H1 (cell line): ENCODE measurements around the gene PLEKHH2. TPM values are rescaled to one million over a fixed set of nuclear protein-coding genes. Genes with fewer than 3 reads are reported as not detected.

Experiments
- CTCF ChIA-PET: fragments of 300-600 bp; sonication (Branson Sonifier 250); formaldehyde crosslinking; loops from one replicate; lab custom pipeline; 2021; ENCODE audit not compliant: partially characterized antibody; lab: Charles Lee
- POLR2A ChIA-PET: fragments of 300-600 bp; sonication (Branson Sonifier 250); formaldehyde crosslinking; loops from one replicate; lab custom pipeline; 2021; ENCODE audit warnings: inconsistent platforms; ENCODE audit not compliant: partially characterized antibody; lab: Charles Lee
- DNase-seq, 2 experiments: peaks; one replicate each; pipeline versions ENCODE4 v3.0.0 to v3.0.0-alpha.2; 2010 to 2022; ENCODE audit warnings: low spot score in 2 of 2, low read depth in 1 of 2, mixed read lengths in 1 of 2
- FAIRE-seq: peaks from 2 replicates; lab custom pipeline; 2011; peaks lifted over from hg19 to GRCh38; lab: Jason Lieb, UNC
- H2AFZ ChIP-seq: 2 replicates; pipeline ENCODE4 v1.8.1; 2012; ENCODE audit warnings: low read length, inconsistent platforms
- H2AK5ac ChIP-seq: 2 replicates; pipeline ENCODE4 v1.6.1; 2013; ENCODE audit warnings: low read depth, low read length
- H2BK120ac ChIP-seq: replicated peaks from 2 replicates; pipeline ENCODE3; 2013; ENCODE audit warnings: low read depth, low read length, inconsistent platforms
- H2BK12ac ChIP-seq: 2 replicates; pipeline ENCODE4 v1.6.1; 2013; ENCODE audit warnings: low read depth, low read length
- H2BK15ac ChIP-seq: 2 replicates; pipeline ENCODE4 v1.6.1; 2013; ENCODE audit warnings: low read length
- H2BK20ac ChIP-seq: 2 replicates; pipeline ENCODE4 v1.6.1; 2013; ENCODE audit warnings: low read length
- H2BK5ac ChIP-seq: 2 replicates; pipeline ENCODE4 v1.6.1; 2013; ENCODE audit warnings: low read depth, low read length
- H3K14ac ChIP-seq: 2 replicates; pipeline ENCODE4 v1.6.1; 2013; ENCODE audit warnings: inconsistent platforms; ENCODE audit not compliant: insufficient read length
- H3K18ac ChIP-seq: 2 replicates; pipeline ENCODE4 v1.6.1; 2013; ENCODE audit warnings: low read length; ENCODE audit errors: extremely low read depth
- H3K23ac ChIP-seq: 2 replicates; pipeline ENCODE4 v1.6.1; 2013; ENCODE audit warnings: inconsistent platforms; ENCODE audit not compliant: insufficient read length
- H3K23me2 ChIP-seq: 2 replicates; pipeline ENCODE4 v1.6.1; 2013; ENCODE audit warnings: low read depth, low read length
- H3K27ac ChIP-seq: 2 replicates; pipeline ENCODE4 v1.6.1; 2011; ENCODE audit warnings: low read depth, low read length, inconsistent platforms
- H3K27me3 ChIP-seq, 4 experiments: replicated peaks in 1 of 4; 1 replicate in 1 of 4; 2 replicates in 3 of 4; pipeline versions ENCODE4 v1.6.1 to v1.8.1; 2011 to 2013; ENCODE audit warnings: low read length in 3 of 4, mild to moderate bottlenecking in 3 of 4, inconsistent platforms in 2 of 4, mixed read lengths in 2 of 4, moderate library complexity in 1 of 4; ENCODE audit not compliant: control insufficient read depth in 3 of 4, insufficient read depth in 3 of 4; ENCODE audit errors: extremely low read depth in 1 of 4
- H3K36me3 ChIP-seq, 4 experiments: 2 replicates each; pipeline versions ENCODE4 v1.6.1 to v1.8.1; 2011 to 2013; ENCODE audit warnings: mild to moderate bottlenecking in 4 of 4, low read length in 3 of 4, moderate library complexity in 2 of 4, control low read depth in 1 of 4, inconsistent platforms in 1 of 4; ENCODE audit not compliant: insufficient read depth in 4 of 4, control insufficient read depth in 2 of 4
- H3K4ac ChIP-seq: replicated peaks from 2 replicates; pipeline ENCODE3; 2013; ENCODE audit warnings: low read length, low read depth, mixed read lengths, inconsistent platforms; ENCODE audit not compliant: insufficient read length
- H3K4me1 ChIP-seq, 4 experiments: replicated peaks in 1 of 4; 1 replicate in 1 of 4; 2 replicates in 3 of 4; pipeline versions ENCODE4 v1.6.1 to v1.8.1; 2011 to 2013; ENCODE audit warnings: low read length in 3 of 4, inconsistent platforms in 2 of 4, mixed read lengths in 1 of 4; ENCODE audit not compliant: insufficient read depth in 4 of 4, control insufficient read depth in 3 of 4
- H3K4me2 ChIP-seq, 2 experiments: 2 replicates each; pipeline versions ENCODE4 v1.6.1 to v1.8.1; 2011 to 2013; ENCODE audit warnings: low read depth in 2 of 2, low read length in 2 of 2, control low read depth in 1 of 2, inconsistent platforms in 1 of 2, mild to moderate bottlenecking in 1 of 2; ENCODE audit not compliant: insufficient read depth in 1 of 2
- H3K4me3 ChIP-seq, 4 experiments: fragments of 200-600, 300-600 bp in 1 of 4; sonication (generic), shearing (Covaris generic), sonication (Bioruptor Twin) in 1 of 4; 2 replicates each; pipeline versions ENCODE4 v1.5.1 to v1.8.1; 2011 to 2016; ENCODE audit warnings: low read length in 4 of 4, low read depth in 3 of 4, control low read depth in 2 of 4, inconsistent platforms in 2 of 4, mild to moderate bottlenecking in 2 of 4, mixed read lengths in 1 of 4, moderate library complexity in 1 of 4; ENCODE audit not compliant: insufficient read depth in 2 of 4; ENCODE audit errors: extremely low read depth in 1 of 4
- H3K56ac ChIP-seq: replicated peaks from 2 replicates; pipeline ENCODE3; 2013; ENCODE audit warnings: low read depth, mild to moderate bottlenecking, mixed read lengths, low read length, inconsistent platforms; ENCODE audit not compliant: insufficient read length
- H3K79me1 ChIP-seq: 2 replicates; pipeline ENCODE4 v1.6.1; 2013; ENCODE audit warnings: low read depth, low read length, control low read depth
- H3K79me2 ChIP-seq, 2 experiments: 2 replicates each; pipeline versions ENCODE4 v1.6.1 to v1.8.1; 2012 to 2013; ENCODE audit warnings: low read length in 2 of 2, mild to moderate bottlenecking in 2 of 2, inconsistent platforms in 1 of 2; ENCODE audit not compliant: insufficient read depth in 2 of 2, control insufficient read depth in 1 of 2
- H3K9ac ChIP-seq, 4 experiments: replicated peaks in 1 of 4; 1 replicate in 1 of 4; 2 replicates in 3 of 4; pipeline versions ENCODE4 v1.6.1 to v1.8.1; 2011 to 2013; ENCODE audit warnings: low read depth in 3 of 4, low read length in 3 of 4, control low read depth in 2 of 4, mild to moderate bottlenecking in 2 of 4, moderate library complexity in 2 of 4, inconsistent platforms in 1 of 4; ENCODE audit errors: extremely low read depth in 1 of 4
- H3K9me3 ChIP-seq, 2 experiments: 2 replicates each; pipeline versions ENCODE4 v1.6.1 to v1.8.1; 2012 to 2013; ENCODE audit warnings: mild to moderate bottlenecking in 2 of 2, moderate library complexity in 2 of 2, control low read depth in 1 of 2, inconsistent platforms in 1 of 2, low read depth in 1 of 2, low read length in 1 of 2, mixed read lengths in 1 of 2; ENCODE audit not compliant: insufficient read depth in 2 of 2
- H4K20me1 ChIP-seq, 2 experiments: replicated peaks in 1 of 2; 2 replicates each; pipeline versions ENCODE3 to v1.8.1; 2011 to 2013; ENCODE audit warnings: inconsistent platforms in 2 of 2, low read length in 2 of 2, mild to moderate bottlenecking in 1 of 2; ENCODE audit not compliant: insufficient read depth in 2 of 2, control insufficient read depth in 1 of 2
- H4K5ac ChIP-seq: 2 replicates; pipeline ENCODE4 v1.6.1; 2013; ENCODE audit warnings: low read length, low read depth, mixed read lengths, inconsistent platforms; ENCODE audit not compliant: insufficient read length
- H4K8ac ChIP-seq: 2 replicates; pipeline ENCODE4 v1.8.0; 2013; ENCODE audit warnings: mild to moderate bottlenecking, moderate library complexity, low read length, inconsistent platforms; ENCODE audit not compliant: insufficient read depth; ENCODE audit errors: extremely low read depth
- H4K91ac ChIP-seq: replicated peaks from 2 replicates; pipeline ENCODE3; 2013; ENCODE audit warnings: low read length, mixed read lengths, inconsistent platforms; ENCODE audit not compliant: insufficient read length
- CBX5 ChIP-seq: fragments of 300-800, 300-1000 bp; sonication (generic); IDR thresholded peaks from 2 replicates; pipeline ENCODE4 v1.7.1; 2016; ENCODE audit warnings: antibody characterized with exemption, low read length, low read depth
- RXRA ChIP-seq: IDR thresholded peaks from 2 replicates; pipeline ENCODE4 v1.6.1; 2011; ENCODE audit warnings: low read depth, mild to moderate bottlenecking, low read length, moderate library complexity; ENCODE audit not compliant: insufficient read depth
- WGBS, 2 experiments: shearing (Covaris generic) in 1 of 2; methylation state at CpG; one replicate each; pipeline versions ENCODE4 v1.1.6 to v1.1.7; 2013 to 2015; ENCODE audit warnings: low lambda C conversion rate in 2 of 2, mixed read lengths in 2 of 2, inconsistent platforms in 1 of 2, low coverage in 1 of 2, missing lambda C conversion rate in 1 of 2; ENCODE audit not compliant: insufficient replicate concordance in 2 of 2, insufficient coverage in 1 of 2, insufficient read length in 1 of 2; ENCODE audit errors: extremely low coverage in 1 of 2, missing lambda C conversion rate in 1 of 2; 5-methylcytosine and 5-hydroxymethylcytosine counted together
- polyA plus RNA-seq, 7 experiments: library from polyadenylated mRNA; depleted of rRNA in 3 of 7; stranded (reverse) in 5 of 7; unstranded in 2 of 7; fragments of >200 nt in 5 of 7; fragments of 200-250 nt in 2 of 7; gene quantifications; 1 replicate in 5 of 7; 2 replicates in 1 of 7; 4 replicates in 1 of 7; pipeline versions ENCODE4 v1.2.1 to v1.2.3, GENCODE V29; 2011 to 2013; ENCODE audit warnings: missing spikeins in 2 of 7, mixed read lengths in 2 of 7
- total RNA-seq: library from RNA; stranded (reverse); fragmentation: NEBNext Ultra II Directional; extraction: Animal tissue kit (Norgen Biotek cat#: 25700); gene quantifications from 2 replicates; pipeline ENCODE4 v1.2.1, GENCODE V29; 2021

The PLEKHH2 gene
- total and polyA plus RNA-seq, 2 of the 8 experiments (the other 6 are each of a cell fraction or from before 2014, with no cell fraction given), result 2.2 to 5.0 TPM

DNA sequence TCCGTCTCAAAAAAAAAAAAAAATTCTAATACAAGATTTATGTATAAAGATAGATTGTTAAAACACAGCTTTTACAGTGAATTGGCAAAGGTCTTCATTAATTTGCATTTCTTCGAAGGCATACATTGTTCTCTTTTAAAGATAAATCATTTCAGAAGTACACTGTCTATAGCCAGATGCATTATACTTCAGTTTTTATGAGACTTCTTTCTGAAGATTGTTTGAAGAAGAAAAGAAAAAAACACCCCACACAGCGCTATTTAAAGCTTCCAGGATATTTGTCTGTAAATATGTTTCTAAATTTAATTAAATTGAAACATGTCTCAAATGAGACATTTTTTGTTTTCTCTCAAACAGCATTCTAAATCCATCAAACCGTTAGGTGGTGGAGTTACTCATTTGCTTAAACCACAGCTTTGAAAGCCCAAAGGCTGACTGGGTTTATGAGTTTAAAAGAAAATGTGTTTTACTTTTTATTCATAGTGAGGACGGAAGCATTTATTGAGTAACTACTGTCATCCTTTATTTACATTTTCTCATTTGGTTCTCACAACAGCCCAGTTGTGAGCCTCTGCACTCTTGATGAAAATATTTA lies 81.6 kb downstream of the PLEKHH2 start:
- DNase-seq, result no peak
- Histone ChIP-seq H2AK5ac (no peak overlapping the region), H3K9me3 (no peaks in the 10 kb centered on the region), H3K4me2 (no peak overlapping the region), H4K91ac (no peak overlapping the region), H3K4me3 (no peak overlapping the region), H3K18ac (no peak overlapping the region), H2BK12ac (no peak overlapping the region), H2AFZ (no peak overlapping the region), H3K27me3 (no peaks in the 10 kb centered on the region), H3K23ac (no peak overlapping the region), H4K8ac (no peak overlapping the region), H3K79me2 (no peaks in the 10 kb centered on the region), H3K36me3 (no peaks in the 10 kb centered on the region), H3K4me1 (peaks cover 0 to 7% (median 3%) of the 10 kb centered on the region in 4 experiments; a peak in 3 of 7 replicates), H2BK5ac (no peak overlapping the region), H3K9ac (no peak overlapping the region), H3K27ac (no peak overlapping the region), H3K23me2 (no peaks in the 10 kb centered on the region), H3K4ac (no peak overlapping the region), H4K20me1 (no peaks in the 10 kb centered on the region), H3K14ac (no peak overlapping the region), H2BK20ac (no peak overlapping the region), H4K5ac (no peak overlapping the region), H2BK120ac (no peak overlapping the region), H3K79me1 (no peaks in the 10 kb centered on the region), H2BK15ac (no peak overlapping the region), H3K56ac (no peak overlapping the region)
- FAIRE-seq, result no peak
- WGBS, 2 experiments, result 90% methylated on average over 5 of the region's 5 CpGs; no CpG with 5 or more reads in 1 of the 2 experiments
- CTCF ChIA-PET, result interaction anchor here (1.5 kb wide), 1 partner anchor 9 kb away, joined by 4 read pairs; no protein-coding TSS in a partner anchor
- TF ChIP-seq CBX5, result no peak
- TF ChIP-seq RXRA, result no peak
- POLR2A ChIA-PET, result no interaction called here
